Erythroblast (primary cell): ENCODE measurements around the gene ARID4B.

Experiments
- DNase-seq, 2 experiments: peaks; one replicate each; lab custom pipeline; 2025; lab: John Stamatoyannopoulos, UW
- GATA1 ChIP-seq: IDR thresholded peaks from 2 replicates; pipeline ENCODE4 v1.6.1; 2011; ENCODE audit warnings: low read depth, mild to moderate bottlenecking, control low read depth, low read length, moderate library complexity
- POLR2A ChIP-seq: IDR thresholded peaks from 2 replicates; pipeline ENCODE4 v1.6.1; 2011; ENCODE audit warnings: mild to moderate bottlenecking, low read length

The ARID4B gene

DNA sequence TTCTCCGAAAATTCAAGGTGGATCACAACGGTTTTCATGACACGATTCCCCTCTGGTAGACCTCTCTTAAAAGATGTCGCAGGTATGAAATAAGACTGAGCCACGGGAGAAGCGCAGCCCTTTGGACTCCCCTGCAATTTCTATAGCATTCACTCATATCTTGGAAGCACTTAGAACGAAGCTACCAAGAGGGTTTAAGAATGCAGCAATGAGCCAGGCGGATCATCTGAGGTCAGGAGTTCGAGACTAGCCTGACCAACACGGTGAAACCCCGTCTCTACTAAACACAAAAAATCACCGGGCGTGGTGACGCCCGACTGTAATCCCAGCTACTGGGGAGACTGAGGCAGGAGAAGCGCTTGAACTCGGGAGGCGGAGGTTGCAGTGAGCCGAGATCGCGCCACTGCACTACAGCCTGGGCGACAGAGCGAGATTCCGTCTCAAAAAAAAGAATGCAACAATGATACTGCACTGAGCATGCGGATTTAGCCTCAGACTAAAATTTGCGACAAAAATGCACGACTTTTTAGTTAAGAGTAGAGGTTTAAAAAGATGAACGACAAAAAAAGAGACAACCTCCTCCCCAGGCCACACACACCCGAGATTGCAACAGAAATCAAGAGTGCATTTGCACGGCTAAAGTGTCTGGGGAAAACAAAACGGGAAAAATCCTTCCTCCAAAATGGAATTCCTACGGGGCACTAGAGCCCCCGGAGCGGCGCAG is 200.1 kb downstream of the ARID4B start:
- no peak for TF ChIP-seq POLR2A
- no peak for TF ChIP-seq GATA1
- peak; percentile 57 to 64 for DNase-seq

DNA sequence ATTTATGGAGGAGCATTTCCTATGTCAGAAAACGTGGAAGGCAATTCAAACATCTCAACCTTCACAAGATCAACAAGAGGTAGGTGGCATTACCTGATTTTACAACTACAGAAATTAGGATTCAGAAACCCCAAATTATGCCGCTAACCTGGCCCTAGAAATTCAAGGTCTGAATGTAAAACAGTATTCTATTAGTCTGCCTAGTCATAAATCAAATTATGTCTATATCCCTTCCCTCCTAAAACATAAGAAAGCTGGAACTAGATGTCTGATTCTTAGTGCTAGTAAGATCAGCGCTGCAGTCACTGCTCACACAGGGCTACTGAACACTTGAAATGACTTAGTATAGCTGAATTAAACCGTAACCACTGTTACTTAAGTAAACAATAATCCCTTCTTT is 200.8 kb downstream of the ARID4B start:
- DNase-seq, result peak; percentile 37 to 55
- TF ChIP-seq GATA1 (no peak), POLR2A (no peak)

DNA sequence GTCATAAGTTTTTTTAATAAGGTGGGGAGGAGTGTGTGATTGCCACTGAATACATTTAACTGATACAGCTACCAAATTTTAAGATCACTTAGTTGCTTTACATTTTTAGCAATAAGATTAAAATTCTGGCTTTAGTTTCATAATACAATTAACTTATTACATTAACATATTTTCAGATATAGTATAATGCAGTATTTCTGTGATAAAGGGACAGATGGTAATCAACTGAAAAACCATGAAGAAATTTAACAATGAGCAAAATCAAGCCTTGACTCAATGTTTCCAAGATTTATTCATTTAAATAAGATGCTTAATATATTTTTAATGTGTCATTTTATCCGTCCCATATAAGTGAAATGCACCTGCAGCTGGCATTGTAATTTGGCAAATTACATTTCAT is 203.3 kb downstream of the ARID4B start:
- no peak for DNase-seq
- TF ChIP-seq GATA1, result no peak
- TF ChIP-seq POLR2A, result no peak

DNA sequence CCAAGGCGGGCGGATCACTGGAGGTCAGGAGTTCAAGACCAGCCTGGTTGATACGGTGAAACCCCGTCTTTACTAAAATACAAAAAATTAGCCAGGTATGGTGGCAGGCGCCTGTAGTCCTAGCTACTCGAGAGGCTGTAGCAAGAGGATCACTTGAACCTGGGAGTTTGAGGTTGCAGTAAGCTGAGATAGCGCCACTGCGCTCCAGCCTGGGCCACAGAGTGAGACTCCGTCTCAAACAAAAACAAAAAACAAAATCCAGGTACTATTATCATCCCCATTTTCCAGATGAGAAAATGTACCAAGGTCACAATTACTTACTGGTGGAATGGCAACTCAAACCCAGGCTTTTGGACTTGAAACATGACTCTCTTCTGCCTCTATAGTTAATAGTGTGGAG is 203.9 kb downstream of the ARID4B start:
- TF ChIP-seq GATA1, result no peak
- TF ChIP-seq POLR2A, result no peak
- DNase-seq, result no peak

DNA sequence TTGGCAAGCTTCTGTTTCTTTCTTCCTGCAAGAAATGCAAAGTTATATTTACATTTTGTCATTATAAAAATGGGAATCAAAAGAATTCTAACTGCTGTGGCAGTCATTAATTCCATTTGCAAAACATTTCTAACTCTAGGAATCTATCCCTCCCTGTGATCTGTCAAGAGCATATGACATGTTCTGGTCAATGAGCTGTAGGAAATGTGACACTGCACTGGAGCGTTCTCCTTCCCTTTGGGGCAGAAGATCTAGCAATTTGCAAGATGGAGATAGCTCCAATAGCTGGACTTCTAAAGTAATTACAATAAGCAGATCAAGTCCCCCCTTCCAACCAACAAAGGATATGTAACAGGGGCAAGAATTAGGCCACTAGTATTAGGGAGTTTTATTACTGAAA is 205.6 kb downstream of the ARID4B start:
- no peak for DNase-seq
- no peak for TF ChIP-seq GATA1
